ENCODE results near the gene IL31.

DNA sequence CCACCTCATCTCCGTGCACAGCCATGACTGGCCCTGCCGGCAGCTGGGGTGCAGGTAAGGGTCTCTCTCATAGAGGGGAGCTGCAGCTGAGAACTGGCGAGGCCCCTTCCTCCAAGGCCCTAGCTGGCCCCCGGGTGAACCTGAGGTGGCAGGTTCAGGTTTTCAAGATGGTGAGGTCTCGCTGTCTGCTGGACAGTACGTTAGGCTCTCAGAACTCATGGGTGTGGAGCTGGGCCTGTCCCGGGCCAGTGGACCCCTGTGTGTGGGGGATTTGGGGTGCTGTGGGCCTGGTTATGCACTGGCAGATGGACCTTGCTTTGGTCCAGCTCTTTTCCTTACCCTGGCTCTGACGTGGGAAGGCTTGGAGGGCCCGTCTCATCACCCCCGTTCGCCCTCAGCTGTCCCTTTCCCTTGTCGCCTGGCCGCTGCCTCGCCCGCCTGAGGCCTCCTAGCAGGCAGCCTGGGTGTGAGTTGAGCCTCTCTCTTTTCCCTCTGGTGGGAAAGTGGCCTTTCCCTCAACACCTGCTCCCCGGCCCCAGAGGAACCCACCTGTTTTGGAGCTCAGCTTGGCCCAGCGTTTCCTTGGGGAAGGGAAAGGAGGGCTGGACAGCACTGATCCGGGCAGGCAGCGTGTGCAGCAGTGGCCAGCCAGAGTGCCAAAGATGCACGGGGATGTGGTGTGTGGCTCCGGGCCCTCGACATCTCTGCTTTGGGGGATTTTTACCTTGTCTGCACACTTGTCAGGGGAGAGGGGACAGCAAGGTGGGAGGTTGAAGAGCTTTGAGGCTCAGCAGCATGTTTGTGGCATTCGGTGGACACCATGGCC lies 28.3 kb downstream of the IL31 start:
- TF ChIP-seq CTCF (conservative IDR thresholded peaks at IDR 0.05), result no peak
- TF ChIP-seq ZFX (IDR thresholded peaks at IDR 0.05), result no peak

Measured in C4-2B (cell line).